BJ (cell line): ENCODE measurements around the gene PHF10. TPM values are rescaled to one million over a fixed set of nuclear protein-coding genes. Genes with fewer than 3 reads are reported as not detected.

Experiments
- CTCF ChIA-PET: fragments of 350-600 bp; formaldehyde crosslinking; extraction: SDS; loops from one replicate; lab custom pipeline; 2021; ENCODE audit warnings: antibody characterized with exemption, inconsistent platforms; lab: Yijun Ruan, JAX
- POLR2A ChIA-PET: fragments of 300-600 bp; sonication (Branson Sonifier 250); formaldehyde crosslinking; extraction: SDS; loops from one replicate; lab custom pipeline; 2021; ENCODE audit warnings: antibody characterized with exemption; lab: Charles Lee
- DNase-seq: peaks from one replicate; pipeline ENCODE4 v3.0.0-alpha.2; 2011; ENCODE audit warnings: low read depth
- H3K27me3 ChIP-seq: 2 replicates; pipeline ENCODE4 v1.6.0; 2011; ENCODE audit warnings: low read length; ENCODE audit not compliant: control insufficient read depth, insufficient read depth
- H3K36me3 ChIP-seq: 2 replicates; pipeline ENCODE4 v1.5.1; 2011; ENCODE audit warnings: low read length; ENCODE audit not compliant: control insufficient read depth, insufficient read depth
- H3K4me3 ChIP-seq: 2 replicates; pipeline ENCODE4 v1.5.1; 2011; ENCODE audit warnings: low read depth, mild to moderate bottlenecking, control low read depth, low read length
- polyA plus RNA-seq: library from polyadenylated mRNA; depleted of rRNA; stranded (reverse); fragments of >200 nt; gene quantifications from 2 replicates; pipeline ENCODE4 v1.2.3, GENCODE V29; 2011
- TF ChIP-seq, protein P1 (sequence below): IDR thresholded peaks from 2 replicates; pipeline ENCODE4 v1.5.1; 2011; ENCODE audit warnings: low read depth, mild to moderate bottlenecking, control low read depth, inconsistent platforms, low read length, moderate library complexity; ENCODE audit not compliant: insufficient read depth

Gene PHF10
- polyA plus RNA-seq, 1 experiment: 9.8 TPM

DNA sequence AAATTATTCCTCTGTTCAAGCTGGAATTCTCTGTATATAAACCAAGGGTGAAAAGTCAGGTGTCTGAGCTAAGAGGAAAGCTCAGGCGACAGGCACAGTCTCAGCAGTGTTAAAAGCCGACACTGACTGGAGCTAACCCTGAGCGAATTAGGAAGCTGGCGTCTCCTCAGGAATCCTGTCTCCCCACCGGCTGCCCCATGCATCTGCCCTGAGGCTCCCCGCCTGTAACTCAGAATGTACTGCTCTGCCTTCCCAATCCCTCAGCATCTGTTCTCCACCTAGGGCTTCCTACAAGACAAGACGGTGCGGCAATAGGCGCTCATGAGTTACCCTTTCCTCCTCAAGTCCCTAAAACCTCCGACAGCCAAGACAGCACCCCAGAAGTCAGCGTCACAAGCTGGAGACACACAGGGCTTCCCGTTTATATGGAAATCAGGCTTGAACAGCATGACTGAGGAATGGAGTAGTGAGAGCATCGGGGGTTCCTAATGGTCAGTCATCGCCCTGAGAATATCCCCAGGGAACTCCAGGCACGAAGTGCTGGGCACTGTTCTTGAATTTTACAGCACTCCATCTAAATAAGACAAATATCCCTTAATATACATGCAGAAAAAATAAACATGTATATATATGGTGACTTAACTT lies 56.0 kb downstream of the PHF10 start:
- TF ChIP-seq, protein P1, sequence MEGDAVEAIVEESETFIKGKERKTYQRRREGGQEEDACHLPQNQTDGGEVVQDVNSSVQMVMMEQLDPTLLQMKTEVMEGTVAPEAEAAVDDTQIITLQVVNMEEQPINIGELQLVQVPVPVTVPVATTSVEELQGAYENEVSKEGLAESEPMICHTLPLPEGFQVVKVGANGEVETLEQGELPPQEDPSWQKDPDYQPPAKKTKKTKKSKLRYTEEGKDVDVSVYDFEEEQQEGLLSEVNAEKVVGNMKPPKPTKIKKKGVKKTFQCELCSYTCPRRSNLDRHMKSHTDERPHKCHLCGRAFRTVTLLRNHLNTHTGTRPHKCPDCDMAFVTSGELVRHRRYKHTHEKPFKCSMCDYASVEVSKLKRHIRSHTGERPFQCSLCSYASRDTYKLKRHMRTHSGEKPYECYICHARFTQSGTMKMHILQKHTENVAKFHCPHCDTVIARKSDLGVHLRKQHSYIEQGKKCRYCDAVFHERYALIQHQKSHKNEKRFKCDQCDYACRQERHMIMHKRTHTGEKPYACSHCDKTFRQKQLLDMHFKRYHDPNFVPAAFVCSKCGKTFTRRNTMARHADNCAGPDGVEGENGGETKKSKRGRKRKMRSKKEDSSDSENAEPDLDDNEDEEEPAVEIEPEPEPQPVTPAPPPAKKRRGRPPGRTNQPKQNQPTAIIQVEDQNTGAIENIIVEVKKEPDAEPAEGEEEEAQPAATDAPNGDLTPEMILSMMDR: no peak
- Histone ChIP-seq H3K4me3 (no peak overlapping the region), H3K36me3 (peaks cover 11% of the 10 kb centered on the region), H3K27me3 (no peaks in the 10 kb centered on the region)
- no peak for DNase-seq
- POLR2A ChIA-PET: no interaction called here
- CTCF ChIA-PET: interaction anchor here (2.0 kb wide), 1 partner anchor 14 kb away, joined by 5 read pairs; no protein-coding TSS in a partner anchor

DNA sequence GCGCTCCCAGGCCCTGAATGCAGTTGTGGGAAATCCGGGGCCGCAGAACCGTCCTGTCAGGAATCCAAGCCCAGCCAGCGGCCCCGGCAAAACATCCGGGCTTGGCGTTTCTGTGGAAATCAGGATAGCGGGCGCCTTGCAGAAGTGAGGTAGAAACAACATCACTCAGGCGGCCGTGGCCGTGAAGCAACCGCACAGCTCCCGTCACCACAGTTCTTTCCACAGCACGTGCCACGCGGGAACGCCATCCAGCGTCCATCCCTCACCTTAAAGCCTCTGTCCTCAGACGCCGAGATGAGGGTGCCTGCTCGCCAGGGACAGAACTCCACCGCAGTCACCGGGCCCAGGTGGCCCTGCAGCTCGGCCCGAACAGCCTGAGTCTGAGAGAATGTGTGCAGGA lies 56.6 kb downstream of the PHF10 start:
- no peak for DNase-seq
- H3K27me3 ChIP-seq: no peaks in the 10 kb centered on the region
- peaks cover 11% of the 10 kb centered on the region for H3K36me3 ChIP-seq
- ChIA-PET CTCF (interaction anchor here (2.0 kb wide), 1 partner anchor 14 kb away, joined by 5 read pairs; no protein-coding TSS in a partner anchor), POLR2A (no interaction called here)
- no peak overlapping the region for H3K4me3 ChIP-seq
- TF ChIP-seq, protein P1: no peak

DNA sequence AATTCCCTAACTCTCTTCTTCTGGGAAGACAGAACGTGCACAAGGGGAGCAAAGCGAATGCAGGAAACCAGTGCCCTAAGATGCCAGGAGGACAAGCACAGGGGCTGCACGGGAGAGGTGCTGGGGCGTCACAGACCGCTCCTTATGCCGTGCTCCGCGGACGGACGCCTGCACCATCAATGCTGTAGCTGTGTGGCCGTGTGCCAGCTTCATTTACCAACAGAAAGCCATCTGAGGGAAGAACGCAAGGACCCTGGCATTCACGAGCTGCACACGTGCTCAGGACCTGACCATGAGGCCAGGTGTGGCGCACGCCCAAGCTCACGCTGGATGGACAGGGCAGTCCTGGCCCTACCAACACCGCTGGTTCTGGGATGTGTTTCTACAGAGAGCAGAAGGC lies 57.9 kb downstream of the PHF10 start:
- ChIA-PET POLR2A (no interaction called here), CTCF (interaction anchor here (2.0 kb wide), 1 partner anchor 13 kb away, joined by 5 read pairs; no protein-coding TSS in a partner anchor)
- no peak for DNase-seq
- no peaks in the 10 kb centered on the region for H3K27me3 ChIP-seq
- no peak overlapping the region for H3K4me3 ChIP-seq
- H3K36me3 ChIP-seq: peaks cover 11% of the 10 kb centered on the region
- TF ChIP-seq, protein P1: no peak

DNA sequence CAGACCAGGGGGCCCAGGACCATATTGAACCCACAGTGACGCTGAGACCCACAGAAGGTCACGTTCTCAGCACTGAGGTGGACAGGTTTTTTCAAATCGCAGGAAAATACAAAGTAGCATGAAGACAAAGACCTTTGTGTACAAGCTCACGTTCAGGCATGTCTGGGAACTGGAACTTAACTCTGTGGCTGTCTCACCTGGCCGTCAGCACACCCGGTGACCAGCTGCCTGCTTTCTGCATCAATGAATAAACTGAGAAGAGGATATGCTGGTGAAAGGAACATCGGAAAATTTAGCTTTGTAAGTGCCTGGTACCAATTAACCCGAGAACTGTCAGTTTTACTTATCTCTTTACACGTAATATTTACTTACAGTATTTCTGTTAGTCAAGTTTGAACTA lies 59.0 kb downstream of the PHF10 start:
- CTCF ChIA-PET: no interaction called here
- POLR2A ChIA-PET: no interaction called here
- H3K4me3 ChIP-seq: no peak overlapping the region
- DNase-seq: no peak
- H3K36me3 ChIP-seq: peaks cover 11% of the 10 kb centered on the region
- TF ChIP-seq, protein P1: no peak
- H3K27me3 ChIP-seq: no peaks in the 10 kb centered on the region

DNA sequence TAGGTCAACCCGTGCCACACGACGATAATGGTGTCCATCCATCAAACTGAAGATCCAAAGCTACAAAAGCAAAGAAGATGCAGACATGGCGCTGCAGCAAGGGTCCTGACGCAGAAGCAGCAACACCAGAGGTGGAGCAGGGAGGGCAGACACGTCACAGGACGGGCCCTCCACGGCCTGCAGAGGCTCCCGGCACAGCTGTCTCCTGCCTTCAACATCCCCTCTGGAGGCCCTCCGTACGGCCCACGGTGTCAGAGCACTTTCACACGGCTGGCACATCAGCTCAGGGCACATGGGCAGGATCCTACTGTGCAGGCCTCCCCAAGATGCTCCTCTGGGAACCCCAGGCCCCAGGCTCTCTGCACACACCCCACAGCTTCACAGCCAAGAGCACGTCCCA lies 60.1 kb downstream of the PHF10 start:
- ChIA-PET CTCF (no interaction called here), POLR2A (no interaction called here)
- no peak overlapping the region for H3K4me3 ChIP-seq
- TF ChIP-seq, protein P1: no peak
- H3K27me3 ChIP-seq: no peaks in the 10 kb centered on the region
- no peak for DNase-seq
- peaks cover 12% of the 10 kb centered on the region for H3K36me3 ChIP-seq
